H1 (cell line): ENCODE results near the gene PPP1R14C.

Experiments
- EP300 ChIP-seq, 2 experiments: IDR thresholded peaks; 1 replicate in 1 of 2; 2 replicates in 1 of 2; pipeline ENCODE4 v1.6.1; 2011 to 2012; ENCODE audit warnings: low read depth in 2 of 2, low read length in 2 of 2, mild to moderate bottlenecking in 2 of 2, borderline replicate concordance in 1 of 2, inconsistent platforms in 1 of 2, moderate library complexity in 1 of 2
- POLR2A ChIP-seq, 2 experiments: IDR thresholded peaks; 1 replicate in 1 of 2; 2 replicates in 1 of 2; pipeline ENCODE4 v1.6.1; 2011; ENCODE audit warnings: low read depth in 2 of 2, low read length in 2 of 2, mild to moderate bottlenecking in 2 of 2; ENCODE audit errors: control extremely low read depth in 1 of 2

DNA sequence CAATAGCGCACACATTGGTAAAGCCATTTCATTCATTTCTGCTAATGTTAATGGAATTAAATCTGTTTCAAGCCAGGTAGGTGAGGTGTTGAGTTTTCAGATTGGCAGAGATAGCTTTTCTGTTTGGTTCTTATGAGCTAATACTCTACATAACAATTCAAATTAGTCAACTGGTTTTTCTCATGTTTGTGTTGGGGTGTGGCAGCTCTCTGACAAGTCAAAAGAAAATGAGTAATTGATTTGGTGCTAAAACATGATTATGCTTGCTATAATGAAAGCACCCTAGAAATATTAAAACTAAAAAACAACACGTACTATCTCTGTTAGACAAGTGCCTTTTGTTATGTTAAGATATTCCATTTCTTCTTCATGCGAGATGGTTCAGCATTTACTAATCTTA lies 13.6 kb downstream of the PPP1R14C start:
- TF ChIP-seq EP300 (IDR thresholded peaks at IDR 0.05; ENCODE audit: borderline replicate concordance in 1 of 2, low read depth in 2 of 2, low read length in 2 of 2) (no peak), POLR2A (IDR thresholded peaks at IDR 0.05; ENCODE audit: control extremely low read depth in 1 of 2, low read depth in 2 of 2, low read length in 2 of 2) (no peak)
